Fibroblast of upper back skin (primary cell): Measurements from ENCODE around the gene ACAP3.

ENCODE experiments used
- DNase-seq: peaks from one replicate; pipeline ENCODE4 v3.0.0-alpha.2; 2013

The ACAP3 gene

DNA sequence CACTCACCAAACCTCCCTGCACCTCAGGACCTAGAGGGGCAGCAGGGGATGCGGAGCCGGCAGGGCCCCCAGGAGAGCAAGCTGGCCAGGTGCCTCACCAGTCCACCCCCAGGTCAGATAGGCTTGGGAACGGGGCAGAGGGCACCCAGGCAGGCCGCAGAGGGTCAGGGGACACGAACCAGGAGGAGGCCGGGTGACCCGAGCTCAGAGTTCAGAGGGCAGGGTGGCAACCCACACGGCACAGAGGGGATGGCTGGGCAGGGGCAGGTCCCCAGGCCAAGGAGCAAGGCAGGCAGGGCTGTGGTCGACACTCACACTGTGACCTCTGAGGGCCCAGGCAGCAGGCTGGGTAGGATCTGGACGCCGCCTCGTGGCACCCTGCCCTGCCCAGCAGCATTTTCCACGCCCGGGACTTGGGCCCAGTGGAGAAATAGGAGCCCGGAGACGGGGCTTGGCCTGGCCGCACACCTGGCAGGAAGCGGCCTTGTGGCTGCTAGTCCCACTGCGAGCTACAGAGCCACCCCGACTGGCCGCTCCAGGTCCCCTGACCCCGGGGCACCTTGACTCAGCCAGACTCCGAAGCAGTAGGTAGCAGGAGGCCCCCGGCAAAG lies 36.2 kb upstream of the ACAP3 start:
- no peak for DNase-seq

DNA sequence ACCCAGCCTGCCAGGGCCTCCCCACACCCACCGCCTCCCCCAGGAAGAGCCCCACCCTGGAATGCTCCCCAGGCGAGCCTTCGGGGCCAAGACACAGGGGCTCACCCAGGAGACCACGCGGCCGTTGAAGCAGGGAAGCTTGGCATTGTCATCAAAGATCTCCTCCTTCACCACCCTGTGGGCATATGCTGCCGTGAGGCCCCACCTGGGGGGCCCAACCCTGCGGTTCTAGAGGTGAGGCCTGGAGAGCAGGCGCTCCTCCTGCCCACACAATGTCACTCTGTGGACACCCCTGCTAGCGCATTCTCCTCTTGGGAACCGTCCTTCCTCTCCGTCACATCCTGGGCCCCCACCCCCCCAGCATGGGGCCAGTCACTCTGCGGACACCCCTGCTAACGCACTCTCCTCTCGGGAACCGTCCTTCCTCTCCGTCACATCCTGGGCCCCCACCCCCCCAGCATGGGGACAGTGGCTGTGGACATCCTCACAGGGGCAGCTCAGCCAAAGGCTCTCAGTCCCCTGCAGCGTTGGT lies 34.9 kb upstream of the ACAP3 start:
- DNase-seq: no peak

DNA sequence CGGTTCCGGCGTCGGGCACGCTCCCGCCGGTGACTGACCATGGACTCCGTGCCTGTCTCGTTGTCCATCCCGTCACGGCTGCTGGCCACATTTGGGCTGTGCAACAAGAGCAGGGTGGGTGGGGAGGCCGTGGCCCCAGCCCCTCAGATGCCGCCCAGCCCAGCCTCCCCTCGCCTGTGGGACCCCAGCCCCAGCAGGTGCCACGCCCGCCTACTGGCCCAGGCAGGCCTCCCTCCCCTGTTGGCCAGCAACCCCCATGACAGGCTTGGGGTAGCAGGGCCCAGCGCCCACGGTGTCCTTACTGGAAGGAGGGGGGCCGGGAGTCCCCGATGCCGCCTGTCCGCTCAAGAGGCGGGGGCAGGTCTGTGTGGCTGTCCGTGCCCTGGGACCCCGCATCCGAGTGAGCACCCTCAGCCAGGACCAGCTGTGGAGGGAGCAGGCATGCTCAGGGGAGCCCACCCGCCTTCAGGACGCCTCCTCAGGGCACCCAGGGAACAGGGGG lies 34.4 kb upstream of the ACAP3 start:
- no peak for DNase-seq

- DNase-seq: no peak
Measured at GRCh38 chr1:1341549-1342021, 33.9 kb upstream of the ACAP3 start.

- no peak for DNase-seq
Measured at GRCh38 chr1:1340791-1341548, 33.2 kb upstream of the ACAP3 start.

DNA sequence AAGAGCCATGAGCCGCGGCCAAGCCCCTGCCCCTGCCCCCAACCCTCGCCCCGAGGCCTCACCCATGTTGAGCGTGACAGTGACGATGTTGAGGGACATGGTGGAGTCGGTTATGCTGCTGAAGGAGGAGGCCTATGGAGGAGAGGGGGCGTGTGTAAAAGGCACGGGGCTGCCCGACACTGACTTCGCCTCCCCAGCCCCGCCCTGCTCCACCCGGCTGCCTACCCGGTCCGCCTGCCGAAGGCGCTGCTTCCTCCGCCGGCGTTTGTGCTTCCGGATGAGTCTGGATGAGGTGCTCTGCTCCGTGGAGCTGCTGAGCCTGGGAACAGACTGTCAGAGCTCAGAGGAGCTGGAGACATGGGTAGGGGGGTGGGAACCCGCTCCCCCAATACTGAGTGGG lies 32.5 kb upstream of the ACAP3 start:
- DNase-seq: no peak

- no peak for DNase-seq
Measured at GRCh38 chr1:1338278-1338677, 30.5 kb upstream of the ACAP3 start.

DNA sequence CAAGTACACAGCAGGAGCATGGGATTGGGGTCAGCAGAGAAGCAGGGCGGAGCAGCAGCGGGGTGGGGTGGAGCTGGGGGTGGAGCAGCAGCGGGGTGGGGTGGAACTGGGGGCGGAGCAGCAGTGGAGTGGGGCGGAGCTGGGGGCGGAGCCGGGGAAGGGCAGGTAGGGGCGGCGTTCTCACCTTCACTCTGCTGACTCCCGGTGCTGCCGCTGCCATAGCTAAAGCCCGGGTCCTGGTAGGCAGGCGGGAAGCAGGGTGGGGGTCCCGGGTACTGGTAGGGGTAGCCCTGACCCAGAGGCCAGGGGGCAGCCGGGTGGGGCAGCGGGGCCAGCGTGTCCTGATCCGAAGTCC lies 30.0 kb upstream of the ACAP3 start:
- no peak for DNase-seq

GRCh38 chr1:1336931-1337792 lies 29.4 kb upstream of the ACAP3 start:
- DNase-seq: no peak

DNA sequence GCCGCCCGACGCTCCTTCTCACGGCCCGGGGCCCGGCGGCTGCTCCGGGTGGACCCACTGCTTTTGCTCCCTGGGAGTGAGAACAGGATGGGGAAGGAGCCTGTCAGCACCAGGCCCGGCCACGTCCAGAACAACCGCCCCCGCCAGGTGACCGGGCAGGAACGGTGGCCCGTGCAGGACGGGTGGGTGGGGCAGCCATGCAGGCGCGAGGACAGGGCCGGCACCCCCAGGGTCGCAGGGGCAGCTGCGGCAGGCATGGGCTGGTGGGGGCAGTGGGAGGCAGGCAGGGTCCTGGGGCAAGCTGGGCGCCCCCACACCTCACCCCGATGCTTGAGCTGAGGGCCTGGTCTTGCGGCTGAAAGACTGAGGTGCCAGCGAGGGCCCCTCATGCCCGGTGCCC lies 28.7 kb upstream of the ACAP3 start:
- DNase-seq: no peak

GRCh38 chr1:1335792-1336248 lies 28.1 kb upstream of the ACAP3 start:
- DNase-seq: no peak

DNA sequence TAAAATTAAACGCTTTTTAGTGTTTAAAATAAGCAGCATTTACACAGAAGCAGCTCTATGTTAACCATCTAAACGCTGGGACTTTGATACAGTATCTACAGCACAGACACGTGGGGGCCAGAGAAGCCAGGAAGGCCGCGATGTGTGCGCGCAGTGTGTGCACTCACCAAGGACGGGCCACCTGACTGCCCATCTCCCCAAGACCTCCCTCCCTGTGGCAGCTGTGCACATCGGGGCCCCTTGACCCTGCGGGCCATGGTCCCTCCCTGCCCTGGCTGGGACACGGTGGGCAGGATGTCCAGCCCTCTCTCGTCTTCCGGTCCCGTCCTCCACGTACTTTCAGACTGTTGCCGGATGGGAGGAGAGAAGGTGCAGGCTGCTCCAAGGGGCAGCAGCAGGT lies 27.6 kb upstream of the ACAP3 start:
- DNase-seq: no peak

DNA sequence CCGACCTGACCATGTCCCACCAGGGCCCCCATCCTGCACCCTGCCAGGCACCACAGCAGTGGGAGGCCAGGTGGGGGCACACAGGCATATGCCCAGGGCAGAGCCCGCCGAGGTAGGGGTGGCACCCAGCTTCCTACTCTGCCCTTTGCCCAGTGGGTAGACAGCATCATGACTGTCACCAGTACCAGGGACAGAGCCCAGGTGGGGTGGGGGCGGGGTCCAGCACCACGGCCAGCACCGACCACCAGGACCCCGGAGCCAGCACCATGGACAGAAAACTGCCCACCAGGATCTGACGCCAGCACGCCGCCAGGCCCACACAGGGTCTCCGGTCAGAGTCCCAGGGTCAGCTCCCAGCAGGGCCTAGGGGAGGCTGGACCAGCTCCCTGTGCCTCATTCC lies 27.1 kb upstream of the ACAP3 start:
- DNase-seq: no peak

- no peak for DNase-seq
Measured at GRCh38 chr1:1333551-1334241, 26.0 kb upstream of the ACAP3 start.

GRCh38 chr1:1332774-1333480 lies 25.2 kb upstream of the ACAP3 start:
- DNase-seq: no peak

- no peak for DNase-seq
Measured at GRCh38 chr1:1332031-1332755, 24.5 kb upstream of the ACAP3 start.

- DNase-seq: no peak
Measured at GRCh38 chr1:1331068-1331965, 23.6 kb upstream of the ACAP3 start, which contains the start of gene TAS1R3. Gene TAS1R3 (plus strand): TSS chr1:1331280. CDS start chr1:1331346, 66 bp downstream.

- DNase-seq: no peak
Measured at GRCh38 chr1:1330366-1331067, 22.8 kb upstream of the ACAP3 start.
